ENCODE results near the gene CIDEA.
"Not testable (repeated sequence)": the region's sequence is repeated elsewhere in the genome, so short reads cannot be mapped to it uniquely, and the experiment has no call there.

CIDEA gene

GRCh38 chr18:12239431-12239830, 14.7 kb upstream of the CIDEA start:
- no peak for DNase-seq (ENCODE audit: low read depth)

- DNase-seq (ENCODE audit: low read depth), result no peak
Observed at GRCh38 chr18:12242658-12243260, 11.4 kb upstream of the CIDEA start.

GRCh38 chr18:12243272-12243671, 10.9 kb upstream of the CIDEA start:
- DNase-seq (ENCODE audit: low read depth), result not testable (repeated sequence)

GRCh38 chr18:12245793-12246135, 8.4 kb upstream of the CIDEA start:
- no peak for DNase-seq (ENCODE audit: low read depth)

- peak; percentile 20 for DNase-seq (ENCODE audit: low read depth)
Observed at GRCh38 chr18:12246849-12247808, 7.0 kb upstream of the CIDEA start.

GRCh38 chr18:12247946-12248345, 6.2 kb upstream of the CIDEA start:
- DNase-seq (ENCODE audit: low read depth), result no peak

GRCh38 chr18:12248926-12249720, 5.0 kb upstream of the CIDEA start:
- DNase-seq (ENCODE audit: low read depth), result no peak

GRCh38 chr18:12251311-12251710, 2.9 kb upstream of the CIDEA start:
- no peak for DNase-seq (ENCODE audit: low read depth)

GRCh38 chr18:12252061-12252460, 2.1 kb upstream of the CIDEA start:
- no peak for DNase-seq (ENCODE audit: low read depth)

- DNase-seq (ENCODE audit: low read depth), result no peak
Observed at GRCh38 chr18:12253027-12253426, 1.1 kb upstream of the CIDEA start.

- DNase-seq (ENCODE audit: low read depth), result no peak
Observed at GRCh38 chr18:12253663-12254135, 462 bp upstream of the CIDEA start.

GRCh38 chr18:12254820-12255511, 805 bp downstream of the CIDEA start:
- DNase-seq (ENCODE audit: low read depth), result no peak

- no peak for DNase-seq (ENCODE audit: low read depth)
Observed at GRCh38 chr18:12255626-12256026, 1.5 kb downstream of the CIDEA start.

- DNase-seq (ENCODE audit: low read depth), result no peak
Observed at GRCh38 chr18:12256951-12257350, 2.8 kb downstream of the CIDEA start.

- DNase-seq (ENCODE audit: low read depth), result no peak
Observed at GRCh38 chr18:12257996-12258718, 4.0 kb downstream of the CIDEA start.

GRCh38 chr18:12258719-12259705, 4.9 kb downstream of the CIDEA start:
- no peak for DNase-seq (ENCODE audit: low read depth)

GRCh38 chr18:12262748-12263147, 8.6 kb downstream of the CIDEA start:
- no peak for DNase-seq (ENCODE audit: low read depth)

- DNase-seq (ENCODE audit: low read depth), result no peak
Observed at GRCh38 chr18:12264864-12265263, 10.7 kb downstream of the CIDEA start.

- peak; percentile 65 for DNase-seq (ENCODE audit: low read depth)
Observed at GRCh38 chr18:12271376-12272235, 17.4 kb downstream of the CIDEA start.

Data from amniotic epithelial cell (primary cell).